ENCODE results near the gene UAP1L1.

Gene UAP1L1

GRCh38 chr9:137097761-137098462, 20.6 kb downstream of the UAP1L1 start:
- no peak for DNase-seq (ENCODE audit: low spot score)

DNA sequence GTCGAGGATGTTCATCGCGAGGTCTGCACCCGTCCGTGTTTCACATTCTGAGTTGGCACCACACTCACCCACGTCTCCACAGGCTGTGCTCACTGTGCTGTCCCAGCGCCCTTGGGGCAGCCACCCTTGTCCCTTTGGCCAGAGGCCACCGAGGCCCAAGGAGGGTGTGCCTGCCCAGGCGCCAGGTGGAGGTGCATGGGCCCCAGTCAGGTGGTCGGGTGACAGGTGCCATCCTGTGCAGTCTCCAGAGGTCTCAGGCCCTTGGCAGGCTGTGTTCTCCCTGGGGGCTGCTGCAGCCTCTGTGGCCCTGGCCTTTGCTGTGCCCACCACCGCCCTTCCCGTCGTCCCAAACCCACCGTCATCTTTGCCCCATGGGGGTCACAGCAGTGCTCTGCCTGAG, 21.9 kb downstream of the UAP1L1 start:
- DNase-seq (ENCODE audit: low spot score), result no peak

DNA sequence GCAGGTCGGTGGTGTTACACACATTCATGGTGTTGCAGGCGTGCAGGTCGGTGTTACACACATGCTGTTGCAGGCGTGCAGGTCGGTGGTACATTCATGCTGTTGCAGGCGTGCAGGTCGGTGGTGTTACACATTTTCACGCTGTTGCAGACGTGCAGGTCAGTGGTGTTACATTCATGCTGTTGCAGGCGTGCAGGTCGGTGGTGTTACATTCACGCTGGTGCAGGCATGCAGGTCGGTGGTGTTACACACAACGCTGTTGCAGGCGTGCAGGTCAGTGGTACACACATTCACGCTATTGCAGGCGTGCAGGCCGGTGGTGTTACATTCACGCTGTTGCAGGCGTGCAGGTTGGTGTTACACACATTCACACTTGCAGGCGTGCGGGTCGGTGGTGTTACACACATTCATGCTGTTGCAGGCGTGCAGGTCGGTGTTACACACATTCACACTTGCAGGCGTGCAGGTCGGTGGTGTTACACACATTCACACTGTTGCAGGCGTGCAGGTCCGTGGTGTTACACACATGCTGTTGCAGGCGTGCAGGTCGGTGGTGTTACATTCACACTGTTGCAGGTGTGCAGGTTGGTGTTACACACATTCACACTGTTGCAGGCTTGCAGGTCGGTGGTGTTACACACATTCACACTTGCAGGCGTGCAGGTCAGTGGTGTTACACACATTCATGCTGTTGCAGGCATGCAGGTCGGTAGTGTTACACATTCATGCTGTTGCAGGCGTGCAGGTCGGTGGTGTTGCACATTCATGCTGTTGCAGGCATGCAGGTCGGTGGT, 26.1 kb downstream of the UAP1L1 start:
- no peak for DNase-seq (ENCODE audit: low spot score)

- DNase-seq (ENCODE audit: low spot score), result no peak
Observed at GRCh38 chr9:137105814-137106661, 28.7 kb downstream of the UAP1L1 start.

DNA sequence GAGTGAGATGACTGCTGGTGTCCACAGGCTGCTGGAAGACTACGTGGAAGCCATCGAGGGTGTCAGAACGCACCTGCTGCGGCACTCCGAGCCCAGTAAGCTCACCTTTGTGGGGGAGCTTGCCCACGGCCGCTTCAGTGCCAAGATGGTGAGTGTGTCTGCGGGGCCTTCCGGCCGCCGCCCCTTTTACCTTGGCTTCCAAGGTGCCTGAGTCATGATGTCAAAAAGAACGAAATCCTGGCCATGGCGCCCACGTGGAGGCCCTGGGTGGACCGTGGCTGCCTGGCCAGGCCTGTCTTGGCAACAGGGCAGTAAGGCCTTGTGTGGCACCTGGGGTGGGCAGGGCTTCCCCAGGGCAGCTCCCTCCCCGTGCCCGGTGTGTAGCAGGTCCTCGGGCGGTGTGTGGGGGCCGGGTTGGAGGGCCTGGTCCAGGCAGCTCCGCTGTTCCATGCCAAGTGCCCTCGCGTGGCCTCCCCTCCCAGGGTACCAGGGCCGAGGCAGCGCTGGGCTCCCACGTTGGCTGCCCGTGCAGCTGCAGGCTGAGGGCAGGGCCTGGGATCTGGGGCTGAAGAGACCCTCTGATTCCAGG, 29.4 kb downstream of the UAP1L1 start:
- DNase-seq (ENCODE audit: low spot score), result no peak

DNA sequence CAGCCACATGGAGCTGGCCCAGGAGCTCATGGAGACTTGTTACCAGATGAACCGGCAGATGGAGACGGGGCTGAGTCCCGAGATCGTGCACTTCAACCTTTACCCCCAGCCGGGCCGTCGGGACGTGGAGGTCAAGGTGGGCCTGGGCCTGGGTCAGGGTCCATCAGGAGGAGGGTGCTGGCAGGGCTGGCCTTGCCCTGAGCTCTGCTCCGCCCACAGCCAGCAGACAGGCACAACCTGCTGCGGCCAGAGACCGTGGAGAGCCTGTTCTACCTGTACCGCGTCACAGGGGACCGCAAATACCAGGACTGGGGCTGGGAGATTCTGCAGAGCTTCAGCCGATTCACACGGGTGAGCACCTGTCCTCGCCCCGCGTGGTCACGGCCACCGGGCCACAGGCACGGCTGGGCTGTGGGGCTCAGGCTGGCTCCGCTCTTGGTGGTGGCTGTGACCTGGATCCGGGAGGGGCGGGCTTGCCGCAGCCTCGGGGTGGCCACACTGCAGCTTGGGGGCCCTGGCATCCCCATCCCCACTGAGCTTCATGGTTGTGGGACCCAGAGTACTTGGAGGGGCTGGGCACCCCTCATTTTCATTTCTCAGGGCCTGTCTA, 30.1 kb downstream of the UAP1L1 start:
- no peak for DNase-seq (ENCODE audit: low spot score)

- no peak for DNase-seq (ENCODE audit: low spot score)
Observed at GRCh38 chr9:137107982-137108381, 30.7 kb downstream of the UAP1L1 start.

- no peak for DNase-seq (ENCODE audit: low spot score)
Observed at GRCh38 chr9:137108608-137109249, 31.4 kb downstream of the UAP1L1 start.

- DNase-seq (ENCODE audit: low spot score), result no peak
Observed at GRCh38 chr9:137109250-137110146, 32.2 kb downstream of the UAP1L1 start.

- DNase-seq (ENCODE audit: low spot score), result no peak
Observed at GRCh38 chr9:137110147-137110910, 33.0 kb downstream of the UAP1L1 start.

DNA sequence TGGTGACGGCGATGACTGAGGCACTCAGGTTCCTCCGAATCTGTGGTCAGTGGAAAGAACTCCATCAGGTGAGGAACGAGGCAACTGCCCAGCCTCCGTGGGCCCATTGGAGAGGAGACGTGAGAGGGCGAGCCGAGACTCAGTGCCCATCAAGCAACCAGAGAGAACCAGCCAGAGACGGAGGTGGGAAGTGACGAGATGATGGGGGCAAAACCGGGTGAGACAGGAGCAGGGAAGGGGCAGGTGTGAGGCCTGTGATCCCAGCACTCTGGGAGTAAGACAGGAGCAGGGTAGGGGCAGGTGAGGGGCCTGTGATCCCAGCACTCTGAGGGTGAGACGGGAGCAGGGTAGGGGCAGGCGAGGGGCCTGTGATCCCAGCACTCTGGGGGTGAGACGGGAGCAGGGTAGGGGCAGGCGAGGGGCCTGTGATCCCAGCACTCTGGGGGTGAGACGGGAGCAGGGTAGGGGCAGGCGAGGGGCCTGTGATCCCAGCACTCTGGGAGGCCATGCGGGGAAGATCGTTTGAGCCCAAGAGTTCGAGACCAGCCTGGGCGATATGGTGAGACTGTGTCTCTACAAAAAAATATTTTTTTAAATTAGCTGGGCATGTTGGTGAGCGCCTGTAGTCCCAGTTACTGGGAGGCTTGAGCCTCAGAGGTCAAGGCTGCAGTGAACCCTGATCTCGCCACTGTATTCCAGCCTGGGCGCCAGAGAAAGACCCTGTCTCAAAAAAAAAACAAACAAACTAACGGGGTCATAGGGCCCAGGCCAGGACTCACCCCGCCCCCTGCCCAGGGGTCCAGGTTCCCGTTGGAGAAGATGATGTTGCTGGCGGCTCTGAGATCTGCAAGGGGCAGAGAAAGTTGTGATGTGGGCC, 33.8 kb downstream of the UAP1L1 start:
- DNase-seq (ENCODE audit: low spot score), result no peak

DNA sequence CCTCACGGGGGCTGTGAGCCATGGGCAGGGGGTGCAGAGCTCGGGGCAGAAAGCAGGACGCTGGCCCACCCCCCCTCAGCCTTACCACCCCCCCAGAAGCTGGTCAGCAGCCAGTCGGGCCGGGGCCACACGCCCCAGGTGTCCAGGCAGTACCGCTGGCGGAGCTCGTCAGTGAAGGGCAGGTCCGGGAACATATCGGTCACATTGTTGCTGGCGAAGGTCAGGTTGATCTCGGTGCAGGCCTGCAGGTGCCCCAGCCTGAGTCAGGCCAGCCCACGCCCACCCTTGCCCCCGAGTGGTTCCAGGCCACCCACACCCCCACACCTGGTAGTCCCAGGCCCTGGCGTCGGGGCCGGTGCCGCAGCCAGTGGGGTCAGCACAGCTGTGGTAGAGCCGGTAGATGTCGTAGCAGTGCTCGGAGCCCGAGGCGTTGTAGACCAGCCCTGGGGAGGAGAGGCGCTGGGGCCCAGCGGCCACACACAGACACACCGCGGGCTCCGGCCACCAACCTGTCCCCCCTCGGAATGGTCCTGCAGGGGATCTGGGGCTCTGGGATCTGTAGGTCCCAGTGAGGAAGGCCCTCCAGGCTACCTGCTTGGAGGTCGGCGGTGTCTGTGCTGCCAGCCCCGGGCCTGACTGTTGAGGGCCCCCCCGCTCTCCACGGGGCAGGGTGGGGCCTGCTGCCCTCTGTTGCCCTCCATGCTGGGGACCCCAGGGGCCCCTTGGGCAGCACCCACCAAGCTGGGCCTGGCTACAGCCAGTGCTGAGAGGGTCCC, 34.7 kb downstream of the UAP1L1 start:
- DNase-seq (ENCODE audit: low spot score), result no peak

- no peak for DNase-seq (ENCODE audit: low spot score)
Observed at GRCh38 chr9:137112564-137113384, 35.5 kb downstream of the UAP1L1 start.

- DNase-seq (ENCODE audit: low spot score), result no peak
Observed at GRCh38 chr9:137113385-137114159, 36.3 kb downstream of the UAP1L1 start.

- no peak for DNase-seq (ENCODE audit: low spot score)
Observed at GRCh38 chr9:137114220-137114612, 36.9 kb downstream of the UAP1L1 start.
